Measurements from ENCODE around the gene ZNF385C.
"Not testable (repeated sequence)": the region's sequence is repeated elsewhere in the genome, so short reads cannot be mapped to it uniquely, and the experiment has no call there.

Gene ZNF385C

DNA sequence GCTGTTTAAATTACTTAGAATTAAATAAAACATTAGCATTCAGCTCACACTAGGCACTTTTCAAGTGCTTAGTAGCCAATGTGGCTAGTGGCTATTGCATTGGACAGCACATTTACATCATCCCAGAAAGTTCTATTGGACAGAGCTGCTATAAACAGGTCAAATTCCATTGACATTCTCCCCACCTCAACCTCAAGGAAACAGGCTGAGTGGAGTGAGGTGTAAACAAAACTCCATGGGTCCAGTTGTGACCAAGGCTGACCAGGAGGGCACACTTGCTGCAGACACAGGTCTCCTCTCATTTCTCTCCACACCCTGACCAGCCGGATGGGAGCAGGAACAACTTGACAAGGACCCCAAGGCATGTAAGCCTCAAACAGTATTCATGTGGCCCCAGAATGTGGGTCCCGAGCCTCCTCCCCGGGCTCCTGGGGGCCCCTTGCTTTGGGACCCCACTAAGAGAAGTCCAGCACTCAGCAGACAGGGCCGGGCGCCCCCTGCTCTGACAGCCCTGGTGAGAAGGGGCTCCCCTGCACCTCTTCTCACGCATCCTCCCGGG is 48.4 kb downstream of the ZNF385C start:
- no peak for DNase-seq

DNA sequence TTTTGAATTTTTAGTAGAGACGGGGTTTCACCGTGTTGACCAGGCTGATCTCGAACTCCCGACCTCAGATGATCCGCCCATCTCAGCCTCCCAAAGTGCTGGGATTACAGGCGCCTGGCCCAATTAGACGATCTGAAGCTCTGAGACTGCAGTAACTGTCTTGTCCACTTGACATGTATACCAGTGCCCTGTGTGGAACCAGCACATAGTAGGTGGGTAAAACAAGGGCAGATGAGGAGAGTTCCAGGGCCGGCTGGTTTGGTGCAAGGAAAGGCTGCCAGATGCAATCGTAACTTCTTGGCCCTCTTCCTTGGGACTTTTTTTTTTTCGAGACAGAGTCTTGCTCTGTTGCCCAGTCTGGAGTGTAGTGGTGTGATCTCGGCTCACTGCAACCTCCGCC is 50.9 kb downstream of the ZNF385C start:
- DNase-seq = no peak

- no peak for DNase-seq
Observed at GRCh38 chr17:42045719-42046118, 52.6 kb downstream of the ZNF385C start.

GRCh38 chr17:42042598-42043319 is 55.5 kb downstream of the ZNF385C start:
- DNase-seq = no peak

- DNase-seq = no peak
Observed at GRCh38 chr17:42041619-42042018, 56.7 kb downstream of the ZNF385C start.

GRCh38 chr17:42040818-42041217 is 57.5 kb downstream of the ZNF385C start:
- DNase-seq = no peak

DNA sequence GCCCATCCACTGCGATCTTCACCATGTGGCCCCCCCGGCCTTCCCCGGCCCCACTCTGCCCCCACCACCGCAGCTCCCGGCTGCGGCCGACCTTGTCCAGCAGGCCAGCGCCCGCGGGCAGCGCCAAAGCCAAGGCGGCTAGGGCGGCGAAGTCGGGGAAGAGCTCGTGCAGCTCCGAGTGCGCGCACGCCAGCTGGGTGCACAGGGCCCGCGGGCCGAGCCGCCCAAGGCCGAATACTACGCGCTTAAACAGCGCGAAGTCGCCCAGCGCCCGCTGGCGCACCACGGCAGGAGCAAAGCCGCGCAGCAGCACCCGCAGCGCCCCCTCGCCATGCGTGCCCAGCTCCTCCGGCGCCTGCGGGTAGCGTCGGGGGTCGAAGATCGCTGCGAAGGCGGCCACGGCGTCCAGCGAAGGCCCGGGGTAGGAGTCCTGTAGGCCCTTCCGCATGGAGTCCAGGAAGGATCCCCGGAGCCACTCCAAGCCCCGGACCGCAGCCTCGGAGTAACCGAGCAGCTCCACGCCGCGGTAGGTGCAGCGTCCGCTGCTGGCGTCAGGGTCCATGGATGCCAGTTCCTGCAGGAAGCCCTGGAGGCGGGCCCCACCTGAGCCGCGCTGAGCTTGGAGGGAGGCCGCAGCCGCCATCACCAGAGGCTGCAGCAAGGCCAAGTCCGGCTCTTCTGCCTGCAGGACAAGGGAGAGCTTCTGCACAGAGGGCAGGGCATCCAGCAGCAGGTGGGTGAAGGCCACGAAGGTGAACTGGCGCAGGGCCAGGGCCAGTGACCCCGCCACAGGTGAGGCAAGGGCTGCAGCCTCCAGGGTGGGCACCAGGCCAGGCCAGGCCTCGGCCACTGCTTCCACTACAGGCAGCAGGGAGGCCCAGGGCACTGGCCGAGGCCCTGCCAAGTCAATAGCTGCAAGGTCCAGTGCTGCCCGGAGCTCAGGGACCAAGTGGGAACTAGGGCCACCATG is 58.2 kb downstream of the ZNF385C start:
- DNase-seq = no peak

DNA sequence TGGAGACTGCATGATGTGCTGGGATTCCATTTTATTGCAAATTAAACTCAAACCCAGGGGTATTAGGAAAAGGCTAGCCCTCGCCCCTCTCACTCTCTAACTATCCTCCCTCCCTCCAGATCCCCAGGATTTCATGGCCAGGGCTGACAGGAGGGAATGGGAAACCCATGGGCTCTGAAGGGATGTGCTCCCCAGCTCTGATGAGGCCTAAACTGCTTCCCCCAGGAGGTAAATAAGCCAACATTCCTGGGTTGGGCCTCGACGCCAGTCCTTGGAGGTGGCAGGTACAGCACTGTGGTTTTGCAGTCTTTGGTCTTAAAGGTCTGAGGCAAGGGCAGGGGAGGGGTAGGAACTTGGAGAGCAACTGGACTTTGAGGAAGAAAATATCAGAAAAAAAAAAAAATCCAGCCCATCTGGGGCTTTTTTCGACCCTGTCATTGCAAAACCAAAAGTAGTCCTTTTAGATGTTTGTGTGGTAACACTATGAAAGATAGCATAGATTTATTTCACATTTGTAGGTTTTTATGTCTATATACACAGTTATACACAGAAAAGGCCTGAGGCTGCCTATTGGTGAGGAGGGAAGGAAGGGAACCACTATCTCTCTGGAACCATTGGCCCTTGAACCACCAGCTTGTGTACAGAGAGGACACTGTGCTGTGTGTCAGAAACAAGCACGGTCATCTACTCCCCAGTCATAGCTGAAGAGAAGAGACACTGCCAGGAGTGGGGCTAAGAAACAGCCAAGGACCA is 59.9 kb downstream of the ZNF385C start:
- no peak for DNase-seq

GRCh38 chr17:42034059-42034458 is 64.2 kb downstream of the ZNF385C start:
- DNase-seq = no peak

- no peak for DNase-seq
Observed at GRCh38 chr17:42031584-42031983, 66.7 kb downstream of the ZNF385C start.

- no peak for DNase-seq
Observed at GRCh38 chr17:42028791-42029127, 69.5 kb downstream of the ZNF385C start.

GRCh38 chr17:42027961-42028790 is 70.1 kb downstream of the ZNF385C start:
- DNase-seq = no peak

GRCh38 chr17:42027590-42027889 is 70.7 kb downstream of the ZNF385C start:
- no peak for DNase-seq

DNA sequence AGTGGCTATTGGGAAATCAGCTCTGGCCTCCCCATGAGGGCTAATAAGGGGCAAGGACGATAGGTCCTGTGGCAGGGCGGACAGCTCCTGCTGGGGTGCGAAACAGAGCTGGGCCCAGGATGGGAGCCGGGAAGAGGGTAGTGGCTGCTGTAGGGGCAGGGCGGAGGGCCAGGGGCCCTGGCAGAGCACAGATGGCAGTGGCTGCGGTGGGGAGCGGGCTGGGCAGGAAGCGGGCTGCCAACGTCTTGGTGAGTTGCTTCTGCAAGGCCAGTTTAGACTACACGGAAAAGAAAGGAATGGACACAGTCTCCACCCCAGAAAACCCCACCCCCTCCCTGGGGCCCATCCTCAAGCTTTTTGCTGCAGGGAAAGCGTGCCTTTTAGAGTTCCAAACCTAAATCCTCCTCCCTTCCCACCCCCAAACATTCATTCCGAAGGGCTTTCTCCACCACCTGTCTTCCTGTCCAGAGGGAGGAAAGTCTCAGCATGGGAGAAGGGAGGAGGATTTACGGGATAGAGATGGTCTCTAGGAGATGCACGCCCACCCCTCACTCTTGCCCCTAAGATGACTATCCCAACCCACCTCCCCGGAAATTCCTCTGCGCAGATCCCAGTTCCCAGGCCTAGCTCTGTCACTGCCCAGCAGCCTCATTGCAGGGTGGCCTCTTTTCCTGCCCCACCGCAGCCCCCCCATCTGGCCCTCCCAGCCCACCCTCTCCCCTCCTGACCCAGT is 71.2 kb downstream of the ZNF385C start:
- no peak for DNase-seq

- no peak for DNase-seq
Observed at GRCh38 chr17:42025936-42026335, 72.3 kb downstream of the ZNF385C start.

- no peak for DNase-seq
Observed at GRCh38 chr17:42025191-42025579, 73.1 kb downstream of the ZNF385C start.

DNA sequence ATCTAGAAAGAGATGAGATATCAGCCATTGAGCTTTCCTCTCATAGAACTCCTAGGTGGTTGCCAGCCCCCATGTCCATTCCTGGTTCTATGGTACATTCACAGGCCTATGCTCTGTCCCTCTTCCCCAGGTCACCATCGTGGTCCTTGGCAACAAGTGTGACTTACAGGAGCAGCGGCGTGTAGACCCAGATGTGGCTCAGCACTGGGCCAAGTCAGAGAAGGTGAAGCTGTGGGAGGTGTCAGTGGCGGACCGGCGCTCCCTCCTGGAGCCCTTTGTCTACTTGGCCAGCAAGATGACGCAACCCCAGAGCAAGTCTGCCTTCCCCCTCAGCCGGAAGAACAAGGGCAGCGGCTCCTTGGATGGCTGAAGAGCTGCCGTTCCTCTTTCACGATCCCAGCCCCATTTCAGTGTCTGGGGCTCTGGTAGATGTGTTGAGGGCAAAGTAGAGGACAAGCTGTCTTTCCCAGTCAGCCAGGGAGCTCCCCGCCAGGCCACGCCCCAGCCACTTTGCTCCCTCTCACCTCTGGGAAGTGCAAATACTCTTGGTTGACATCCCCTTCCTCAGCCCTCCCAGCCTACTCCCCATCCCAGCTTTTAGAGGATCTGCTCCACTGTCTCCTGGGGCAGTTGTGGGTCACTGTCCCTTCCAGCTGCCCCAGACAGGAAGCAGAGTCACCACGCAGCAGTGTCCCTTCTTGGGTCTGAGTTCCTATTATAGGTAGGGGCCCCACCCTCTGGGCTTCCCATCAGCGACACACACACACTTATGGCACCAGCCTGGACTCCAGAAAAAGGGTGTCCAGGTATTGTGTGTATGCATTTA is 74.5 kb downstream of the ZNF385C start:
- DNase-seq = no peak

DNA sequence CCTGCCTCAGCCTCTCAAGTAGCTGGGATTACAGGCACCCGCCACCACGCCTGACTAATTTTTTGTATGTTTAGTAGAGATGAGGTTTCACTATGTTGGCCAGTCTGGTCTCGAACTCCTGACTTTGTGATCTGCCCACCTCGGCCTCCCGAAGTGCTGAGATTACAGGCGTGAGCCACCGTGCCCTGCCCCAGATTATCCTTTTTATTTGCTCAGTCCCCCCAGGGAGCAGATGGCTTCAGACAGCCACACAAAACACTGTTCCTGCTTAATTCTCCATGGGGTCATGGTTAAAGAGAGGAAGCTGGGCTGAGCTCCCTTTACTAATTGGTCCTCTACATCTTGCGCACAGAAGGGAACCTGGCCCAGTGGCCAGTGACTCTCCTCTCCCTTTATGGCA is 77.4 kb downstream of the ZNF385C start:
- not testable (repeated sequence) for DNase-seq

DNA sequence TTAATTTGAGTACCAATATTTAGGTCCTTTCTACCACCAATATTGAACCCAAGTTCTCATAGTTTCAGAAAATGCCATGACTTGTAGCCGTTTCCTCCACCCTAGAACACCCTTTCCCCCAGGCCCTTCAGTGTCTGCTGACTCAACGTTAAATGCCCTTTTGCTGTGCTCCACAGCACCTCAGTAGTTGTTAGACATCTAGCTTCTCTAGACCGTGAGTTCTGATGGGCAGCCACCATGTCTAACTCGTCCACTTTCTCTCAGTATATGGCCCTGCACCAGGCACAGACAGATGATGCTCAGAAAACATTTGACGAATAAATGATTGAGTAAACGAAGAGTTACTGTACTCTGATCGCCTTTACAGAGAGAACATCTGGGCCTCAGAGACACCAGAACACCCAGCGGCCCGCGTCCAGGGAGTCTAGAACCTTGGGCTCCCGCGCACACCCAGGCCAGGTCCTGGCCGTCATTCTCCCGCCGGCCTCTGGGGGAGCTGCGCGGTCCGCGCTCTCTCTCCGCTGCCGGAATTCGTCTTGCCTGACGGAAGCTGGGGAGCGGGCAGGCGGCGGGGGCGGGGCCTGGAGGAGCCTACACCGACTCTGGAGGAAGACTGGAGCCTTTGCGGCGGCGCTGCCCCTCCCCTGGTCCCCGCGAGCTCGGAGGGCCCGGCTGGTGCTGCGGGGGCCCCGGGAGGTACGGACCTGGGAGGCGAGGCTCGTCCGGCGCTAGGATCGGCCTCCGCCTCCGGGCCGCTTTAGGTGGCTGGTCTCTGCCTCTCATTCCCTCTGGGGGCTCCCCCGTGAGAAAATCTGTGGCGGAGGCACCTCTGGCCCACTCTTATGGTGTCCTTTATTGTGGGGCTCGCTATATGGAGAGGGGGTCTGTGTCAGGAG is 78.5 kb downstream of the ZNF385C start, which contains the start of gene NKIRAS2:
Gene NKIRAS2, plus strand, starts transcription at position 582 of the 896 bp plus-strand sequence. CDS start 1,488 bp downstream, outside the sequence.
- DNase-seq = peak; percentile 91

Measured in fibroblast of skin of scalp (primary cell).